MCF 10A (cell line): Measurements from ENCODE around the gene ZFYVE9. TPM values are rescaled to one million over a fixed set of nuclear protein-coding genes. Genes with fewer than 3 reads are reported as not detected.
"Not testable (repeated sequence)": the region's sequence is repeated elsewhere in the genome, so short reads cannot be mapped to it uniquely, and the experiment has no call there.

Experiments used
- BruUV-seq: library from RNA; stranded (reverse); fragments of 400-500 nt; replicated peaks from 2 replicates; lab custom pipeline; 2021; lab: Mats Ljungman, UMichigan
- CTCF ChIA-PET: fragments of 300-600 bp; sonication (Branson Sonifier 250); formaldehyde crosslinking; extraction: SDS; loops from one replicate; lab custom pipeline; 2021; ENCODE audit warnings: antibody characterized with exemption, inconsistent platforms; lab: Yijun Ruan, JAX
- POLR2A ChIA-PET: fragments of 300-600, 350-650 bp; sonication (Branson Sonifier 250); formaldehyde crosslinking; extraction: SDS; loops from one replicate; lab custom pipeline; 2020; ENCODE audit warnings: antibody characterized with exemption, inconsistent platforms; lab: Yijun Ruan, JAX
- DNase-seq: peaks from one replicate; pipeline ENCODE4 v3.0.0-alpha.2; 2018; ENCODE audit not compliant: unreplicated experiment
- H3K27ac Mint-ChIP-seq: one replicate; pipeline ENCODE4 v1.8.0; 2022; ENCODE audit warnings: mild to moderate bottlenecking, low read depth, mixed read lengths; ENCODE audit not compliant: unreplicated experiment
- H3K27me3 Mint-ChIP-seq: one replicate; pipeline ENCODE4 v1.8.0; 2022; ENCODE audit warnings: mixed read lengths; ENCODE audit not compliant: insufficient read depth, unreplicated experiment
- H3K36me3 Mint-ChIP-seq: one replicate; pipeline ENCODE4 v1.8.0; 2022; ENCODE audit warnings: mild to moderate bottlenecking, moderate library complexity, mixed read lengths; ENCODE audit not compliant: insufficient read depth, unreplicated experiment
- H3K4me1 Mint-ChIP-seq: one replicate; pipeline ENCODE4 v1.8.0; 2022; ENCODE audit warnings: mixed read lengths; ENCODE audit not compliant: insufficient read depth, unreplicated experiment
- H3K4me3 Mint-ChIP-seq: one replicate; pipeline ENCODE4 v1.8.0; 2022; ENCODE audit warnings: mild to moderate bottlenecking, moderate library complexity, mixed read lengths; ENCODE audit not compliant: unreplicated experiment
- H3K9me3 Mint-ChIP-seq: one replicate; pipeline ENCODE4 v1.8.0; 2022; ENCODE audit warnings: mixed read lengths; ENCODE audit not compliant: unreplicated experiment
- CTCF ChIP-seq: fragments of 200-600 bp; IDR thresholded peaks from one replicate; pipeline ENCODE4 v1.8.0; 2022; ENCODE audit warnings: antibody characterized with exemption, mild to moderate bottlenecking; ENCODE audit not compliant: unreplicated experiment
- intact Hi-C: fragments of 100-400 bp; cut with micrococcal nuclease; formaldehyde crosslinking; loops from 2 replicates; pipeline ENCODE4 v1.14.1; 2022
- total RNA-seq: library from RNA; stranded (reverse); gene quantifications from 2 replicates; pipeline ENCODE4 v1.2.3, GENCODE V29; 2022

The ZFYVE9 gene
- total RNA-seq, 1 experiment from 2014 or later, result 23.9 TPM

- TF ChIP-seq CTCF, result no peak
- H3K27ac Mint-ChIP-seq, result no peak overlapping the region
- no TSS peak for BruUV-seq
- H3K36me3 Mint-ChIP-seq, result peaks cover 6% of the 10 kb centered on the region
- H3K9me3 Mint-ChIP-seq, result no peaks in the 10 kb centered on the region
- DNase-seq, result no peak
- ChIA-PET CTCF (interaction anchor here (1.1 kb wide), 1 partner anchor 81 kb away, joined by 3 read pairs; no protein-coding TSS in a partner anchor), POLR2A (no interaction called here)
- intact Hi-C loops, result no loop called here
- H3K4me3 Mint-ChIP-seq, result no peak overlapping the region
- peaks cover 20% of the 10 kb centered on the region for H3K4me1 Mint-ChIP-seq
- H3K27me3 Mint-ChIP-seq, result no peaks in the 10 kb centered on the region
Measured at GRCh38 chr1:52162947-52163346, 21.1 kb downstream of the ZFYVE9 start.

DNA sequence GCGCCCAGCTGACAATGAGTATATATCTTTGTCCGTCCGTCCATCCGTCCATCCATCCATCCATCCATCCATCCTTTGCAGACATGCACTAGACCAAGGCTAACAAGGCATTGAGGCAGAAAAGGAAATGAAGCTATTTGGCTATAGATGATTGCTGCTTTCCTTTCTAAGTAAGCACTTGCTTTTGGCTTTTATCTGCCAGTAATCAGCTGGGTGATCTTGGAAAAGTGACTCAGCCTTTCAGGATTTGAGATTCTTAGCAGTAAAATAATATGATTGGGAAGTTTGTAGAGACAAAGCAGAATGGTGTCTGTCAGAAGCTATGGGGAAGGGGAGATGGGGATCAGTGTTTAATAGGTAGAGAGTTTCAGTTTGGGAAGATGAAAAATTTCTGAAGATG, 22.7 kb downstream of the ZFYVE9 start:
- CTCF ChIA-PET, result interaction anchor here (0.9 kb wide), 1 partner anchor 19 kb away, joined by 3 read pairs; no protein-coding TSS in a partner anchor

DNA sequence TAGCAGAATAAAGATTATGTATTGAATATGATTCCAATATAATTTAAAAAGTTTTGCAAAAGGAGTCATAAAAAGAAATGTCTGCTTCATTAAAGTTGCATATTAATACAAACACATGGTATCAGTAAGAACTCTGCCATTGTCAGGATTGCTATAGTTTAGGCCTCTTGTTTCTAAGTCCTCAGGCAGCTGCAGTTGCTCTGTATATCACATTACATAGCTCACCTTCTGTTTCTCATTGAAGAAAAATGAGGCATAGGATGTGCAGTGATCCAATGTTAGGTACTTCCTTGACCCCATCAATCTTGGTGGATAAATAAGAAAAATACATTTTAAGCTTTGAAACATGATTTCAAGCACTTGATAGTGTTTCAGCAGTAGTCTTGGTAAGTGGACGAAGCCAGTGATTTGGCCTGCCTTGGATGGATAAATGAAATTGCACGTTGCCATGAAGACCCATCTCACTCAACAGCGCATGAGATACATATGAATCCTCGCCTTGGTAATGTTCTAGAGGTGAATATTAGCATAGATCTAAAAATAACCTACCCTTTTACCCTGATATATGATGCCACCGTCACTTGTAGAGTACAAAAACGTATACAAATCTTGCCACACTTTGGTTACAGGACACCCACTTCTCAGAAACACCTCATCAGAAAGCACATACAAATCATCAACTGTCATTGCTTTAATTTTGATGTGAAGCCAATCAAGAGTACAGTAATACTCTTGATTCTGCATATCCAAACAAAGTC, 25.3 kb downstream of the ZFYVE9 start:
- Mint-ChIP-seq H3K4me3 (no peak overlapping the region), H3K36me3 (no peaks in the 10 kb centered on the region), H3K27ac (no peak overlapping the region), H3K4me1 (peaks cover 4% of the 10 kb centered on the region), H3K9me3 (peaks cover 8% of the 10 kb centered on the region), H3K27me3 (no peaks in the 10 kb centered on the region)
- no peak for DNase-seq
- ChIA-PET POLR2A (no interaction called here), CTCF (interaction anchor here (0.7 kb wide), 3 partner anchors 15 to 114 kb away, joined by 3 read pairs; no protein-coding TSS in a partner anchor)
- no peak for TF ChIP-seq CTCF
- intact Hi-C loops, result no loop called here
- no TSS peak for BruUV-seq

More for the DNA sequence above, 22.7 kb downstream of the ZFYVE9 start:
- H3K9me3 Mint-ChIP-seq, result no peaks in the 10 kb centered on the region
- H3K27ac Mint-ChIP-seq, result no peak overlapping the region
- POLR2A ChIA-PET, result interaction anchor here (0.8 to 1.1 kb wide), 2 partner anchors 10 to 23 kb away, joined by 3 read pairs; no protein-coding TSS in a partner anchor
- intact Hi-C loops, result no loop called here
- TF ChIP-seq CTCF, result no peak
- no peaks in the 10 kb centered on the region for H3K36me3 Mint-ChIP-seq
- DNase-seq, result no peak
- no peak overlapping the region for H3K4me3 Mint-ChIP-seq
- peaks cover 4% of the 10 kb centered on the region for H3K4me1 Mint-ChIP-seq
- no peaks in the 10 kb centered on the region for H3K27me3 Mint-ChIP-seq
- no TSS peak for BruUV-seq

- Mint-ChIP-seq H3K9me3 (peaks cover 8% of the 10 kb centered on the region), H3K36me3 (no peaks in the 10 kb centered on the region), H3K27me3 (no peaks in the 10 kb centered on the region), H3K4me1 (peaks cover 4% of the 10 kb centered on the region), H3K4me3 (no peak overlapping the region), H3K27ac (no peak overlapping the region)
- no peak for DNase-seq
- ChIA-PET CTCF (interaction anchor here (0.5 kb wide), 1 partner anchor 115 kb away, joined by 3 read pairs; no protein-coding TSS in a partner anchor), POLR2A (no interaction called here)
- BruUV-seq, result no TSS peak
- intact Hi-C loops, result no loop called here
- no peak for TF ChIP-seq CTCF
Measured at GRCh38 chr1:52168373-52169080, 26.6 kb downstream of the ZFYVE9 start.

DNA sequence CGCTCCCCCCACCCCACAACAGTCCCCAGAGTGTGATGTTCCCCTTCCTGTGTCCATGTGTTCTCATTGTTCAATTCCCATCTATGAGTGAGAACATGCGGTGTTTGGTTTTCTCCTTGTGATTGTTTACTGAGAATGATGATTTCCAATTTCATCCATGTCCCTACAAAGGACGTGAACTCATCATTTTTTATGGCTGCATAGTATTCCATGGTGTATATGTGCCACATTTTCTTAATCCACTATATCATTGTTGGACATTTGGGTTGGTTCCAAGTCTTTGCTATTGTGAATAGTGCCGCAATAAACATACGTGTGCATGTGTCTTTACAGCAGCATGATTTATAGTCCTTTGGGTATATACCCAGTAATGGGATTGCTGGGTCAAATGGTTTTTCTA, 29.3 kb downstream of the ZFYVE9 start:
- POLR2A ChIA-PET, H3K4me1 Mint-ChIP-seq, H3K9me3 Mint-ChIP-seq, H3K4me3 Mint-ChIP-seq, H3K36me3 Mint-ChIP-seq, H3K27ac Mint-ChIP-seq, H3K27me3 Mint-ChIP-seq, BruUV-seq, DNase-seq, intact Hi-C loops, CTCF ChIA-PET: not testable (repeated sequence)
